NCI-H526 treated with DMSO at 0.1 percent for 48 hours (cell line): ENCODE measurements around the gene IL20RA.
"Not testable (repeated sequence)": the region's sequence is repeated elsewhere in the genome, so short reads cannot be mapped to it uniquely, and the experiment has no call there.

Source experiments
- DNase-seq: peaks from one replicate; lab custom pipeline; 2025; lab: John Stamatoyannopoulos, UW

Gene IL20RA

GRCh38 chr6:137008204-137008603 is 36.6 kb downstream of the IL20RA start:
- DNase-seq = no peak

GRCh38 chr6:137006056-137006455 is 38.7 kb downstream of the IL20RA start:
- DNase-seq = no peak

- DNase-seq = no peak
These were observed 39.7 kb downstream of the IL20RA start for GRCh38 chr6:137005073-137005472.

GRCh38 chr6:137002505-137002904 is 42.3 kb downstream of the IL20RA start:
- DNase-seq = no peak

GRCh38 chr6:137001977-137002302 is 42.8 kb downstream of the IL20RA start:
- no peak for DNase-seq

- DNase-seq = no peak
These were observed 43.3 kb downstream of the IL20RA start for GRCh38 chr6:137001299-137001976.

GRCh38 chr6:137000825-137001224 is 43.9 kb downstream of the IL20RA start:
- no peak for DNase-seq

- no peak for DNase-seq
These were observed 49.2 kb downstream of the IL20RA start for GRCh38 chr6:136995521-136995920.

GRCh38 chr6:136994782-136995181 is 50.0 kb downstream of the IL20RA start:
- DNase-seq = peak; percentile 18

- no peak for DNase-seq
These were observed 52.7 kb downstream of the IL20RA start for GRCh38 chr6:136992113-136992512.

- no peak for DNase-seq
These were observed 53.1 kb downstream of the IL20RA start for GRCh38 chr6:136991646-136992045.

GRCh38 chr6:136990754-136991153 is 54.0 kb downstream of the IL20RA start:
- DNase-seq = no peak

GRCh38 chr6:136990242-136990578 is 54.6 kb downstream of the IL20RA start:
- no peak for DNase-seq

- no peak for DNase-seq
These were observed 55.1 kb downstream of the IL20RA start for GRCh38 chr6:136989571-136990241.

- no peak for DNase-seq
These were observed 57.2 kb downstream of the IL20RA start for GRCh38 chr6:136987526-136987925.

- DNase-seq = no peak
These were observed 59.3 kb downstream of the IL20RA start for GRCh38 chr6:136985502-136985901.

GRCh38 chr6:136984578-136984977 is 60.2 kb downstream of the IL20RA start:
- no peak for DNase-seq

- DNase-seq = no peak
These were observed 61.1 kb downstream of the IL20RA start for GRCh38 chr6:136983687-136984086.

GRCh38 chr6:136982928-136983327 is 61.8 kb downstream of the IL20RA start:
- DNase-seq = no peak

- no peak for DNase-seq
These were observed 64.7 kb downstream of the IL20RA start for GRCh38 chr6:136980070-136980469.

GRCh38 chr6:136979206-136979605 is 65.6 kb downstream of the IL20RA start:
- DNase-seq = no peak

- DNase-seq = no peak
These were observed 67.7 kb downstream of the IL20RA start for GRCh38 chr6:136977075-136977474.

GRCh38 chr6:136975089-136975715 is 69.6 kb downstream of the IL20RA start:
- no peak for DNase-seq

- DNase-seq = not testable (repeated sequence)
These were observed 71.0 kb downstream of the IL20RA start for GRCh38 chr6:136973781-136974180.
